H1 (cell line): Measurements from ENCODE around the gene ZNG1F. TPM values are rescaled to one million over a fixed set of nuclear protein-coding genes. Genes with fewer than 3 reads are reported as not detected.
"Not testable (repeated sequence)": the region's sequence is repeated elsewhere in the genome, so short reads cannot be mapped to it uniquely, and the experiment has no call there.

Experiments
- CTCF ChIA-PET: fragments of 300-600 bp; sonication (Branson Sonifier 250); formaldehyde crosslinking; loops from one replicate; lab custom pipeline; 2021; ENCODE audit not compliant: partially characterized antibody; lab: Charles Lee
- POLR2A ChIA-PET: fragments of 300-600 bp; sonication (Branson Sonifier 250); formaldehyde crosslinking; loops from one replicate; lab custom pipeline; 2021; ENCODE audit warnings: inconsistent platforms; ENCODE audit not compliant: partially characterized antibody; lab: Charles Lee
- DNase-seq, 2 experiments: peaks; one replicate each; pipeline versions ENCODE4 v3.0.0 to v3.0.0-alpha.2; 2010 to 2022; ENCODE audit warnings: low spot score in 2 of 2, low read depth in 1 of 2, mixed read lengths in 1 of 2
- FAIRE-seq: peaks from 2 replicates; lab custom pipeline; 2011; peaks lifted over from hg19 to GRCh38; lab: Jason Lieb, UNC
- H2AFZ ChIP-seq: 2 replicates; pipeline ENCODE4 v1.8.1; 2012; ENCODE audit warnings: low read length, inconsistent platforms
- H2AK5ac ChIP-seq: 2 replicates; pipeline ENCODE4 v1.6.1; 2013; ENCODE audit warnings: low read depth, low read length
- H2BK120ac ChIP-seq: replicated peaks from 2 replicates; pipeline ENCODE3; 2013; ENCODE audit warnings: low read depth, low read length, inconsistent platforms
- H2BK12ac ChIP-seq: 2 replicates; pipeline ENCODE4 v1.6.1; 2013; ENCODE audit warnings: low read depth, low read length
- H2BK15ac ChIP-seq: 2 replicates; pipeline ENCODE4 v1.6.1; 2013; ENCODE audit warnings: low read length
- H2BK20ac ChIP-seq: 2 replicates; pipeline ENCODE4 v1.6.1; 2013; ENCODE audit warnings: low read length
- H2BK5ac ChIP-seq: 2 replicates; pipeline ENCODE4 v1.6.1; 2013; ENCODE audit warnings: low read depth, low read length
- H3K14ac ChIP-seq: 2 replicates; pipeline ENCODE4 v1.6.1; 2013; ENCODE audit warnings: inconsistent platforms; ENCODE audit not compliant: insufficient read length
- H3K18ac ChIP-seq: 2 replicates; pipeline ENCODE4 v1.6.1; 2013; ENCODE audit warnings: low read length; ENCODE audit errors: extremely low read depth
- H3K23ac ChIP-seq: 2 replicates; pipeline ENCODE4 v1.6.1; 2013; ENCODE audit warnings: inconsistent platforms; ENCODE audit not compliant: insufficient read length
- H3K23me2 ChIP-seq: 2 replicates; pipeline ENCODE4 v1.6.1; 2013; ENCODE audit warnings: low read depth, low read length
- H3K27ac ChIP-seq: 2 replicates; pipeline ENCODE4 v1.6.1; 2011; ENCODE audit warnings: low read depth, low read length, inconsistent platforms
- H3K27me3 ChIP-seq, 4 experiments: replicated peaks in 1 of 4; 1 replicate in 1 of 4; 2 replicates in 3 of 4; pipeline versions ENCODE4 v1.6.1 to v1.8.1; 2011 to 2013; ENCODE audit warnings: low read length in 3 of 4, mild to moderate bottlenecking in 3 of 4, inconsistent platforms in 2 of 4, mixed read lengths in 2 of 4, moderate library complexity in 1 of 4; ENCODE audit not compliant: control insufficient read depth in 3 of 4, insufficient read depth in 3 of 4; ENCODE audit errors: extremely low read depth in 1 of 4
- H3K36me3 ChIP-seq, 4 experiments: 2 replicates each; pipeline versions ENCODE4 v1.6.1 to v1.8.1; 2011 to 2013; ENCODE audit warnings: mild to moderate bottlenecking in 4 of 4, low read length in 3 of 4, moderate library complexity in 2 of 4, control low read depth in 1 of 4, inconsistent platforms in 1 of 4; ENCODE audit not compliant: insufficient read depth in 4 of 4, control insufficient read depth in 2 of 4
- H3K4ac ChIP-seq: replicated peaks from 2 replicates; pipeline ENCODE3; 2013; ENCODE audit warnings: low read length, low read depth, mixed read lengths, inconsistent platforms; ENCODE audit not compliant: insufficient read length
- H3K4me1 ChIP-seq, 4 experiments: replicated peaks in 1 of 4; 1 replicate in 1 of 4; 2 replicates in 3 of 4; pipeline versions ENCODE4 v1.6.1 to v1.8.1; 2011 to 2013; ENCODE audit warnings: low read length in 3 of 4, inconsistent platforms in 2 of 4, mixed read lengths in 1 of 4; ENCODE audit not compliant: insufficient read depth in 4 of 4, control insufficient read depth in 3 of 4
- H3K4me2 ChIP-seq, 2 experiments: 2 replicates each; pipeline versions ENCODE4 v1.6.1 to v1.8.1; 2011 to 2013; ENCODE audit warnings: low read depth in 2 of 2, low read length in 2 of 2, control low read depth in 1 of 2, inconsistent platforms in 1 of 2, mild to moderate bottlenecking in 1 of 2; ENCODE audit not compliant: insufficient read depth in 1 of 2
- H3K4me3 ChIP-seq, 4 experiments: fragments of 200-600, 300-600 bp in 1 of 4; sonication (generic), shearing (Covaris generic), sonication (Bioruptor Twin) in 1 of 4; 2 replicates each; pipeline versions ENCODE4 v1.5.1 to v1.8.1; 2011 to 2016; ENCODE audit warnings: low read length in 4 of 4, low read depth in 3 of 4, control low read depth in 2 of 4, inconsistent platforms in 2 of 4, mild to moderate bottlenecking in 2 of 4, mixed read lengths in 1 of 4, moderate library complexity in 1 of 4; ENCODE audit not compliant: insufficient read depth in 2 of 4; ENCODE audit errors: extremely low read depth in 1 of 4
- H3K56ac ChIP-seq: replicated peaks from 2 replicates; pipeline ENCODE3; 2013; ENCODE audit warnings: low read depth, mild to moderate bottlenecking, mixed read lengths, low read length, inconsistent platforms; ENCODE audit not compliant: insufficient read length
- H3K79me1 ChIP-seq: 2 replicates; pipeline ENCODE4 v1.6.1; 2013; ENCODE audit warnings: low read depth, low read length, control low read depth
- H3K79me2 ChIP-seq, 2 experiments: 2 replicates each; pipeline versions ENCODE4 v1.6.1 to v1.8.1; 2012 to 2013; ENCODE audit warnings: low read length in 2 of 2, mild to moderate bottlenecking in 2 of 2, inconsistent platforms in 1 of 2; ENCODE audit not compliant: insufficient read depth in 2 of 2, control insufficient read depth in 1 of 2
- H3K9ac ChIP-seq, 4 experiments: replicated peaks in 1 of 4; 1 replicate in 1 of 4; 2 replicates in 3 of 4; pipeline versions ENCODE4 v1.6.1 to v1.8.1; 2011 to 2013; ENCODE audit warnings: low read depth in 3 of 4, low read length in 3 of 4, control low read depth in 2 of 4, mild to moderate bottlenecking in 2 of 4, moderate library complexity in 2 of 4, inconsistent platforms in 1 of 4; ENCODE audit errors: extremely low read depth in 1 of 4
- H3K9me3 ChIP-seq, 2 experiments: 2 replicates each; pipeline versions ENCODE4 v1.6.1 to v1.8.1; 2012 to 2013; ENCODE audit warnings: mild to moderate bottlenecking in 2 of 2, moderate library complexity in 2 of 2, control low read depth in 1 of 2, inconsistent platforms in 1 of 2, low read depth in 1 of 2, low read length in 1 of 2, mixed read lengths in 1 of 2; ENCODE audit not compliant: insufficient read depth in 2 of 2
- H4K20me1 ChIP-seq, 2 experiments: replicated peaks in 1 of 2; 2 replicates each; pipeline versions ENCODE3 to v1.8.1; 2011 to 2013; ENCODE audit warnings: inconsistent platforms in 2 of 2, low read length in 2 of 2, mild to moderate bottlenecking in 1 of 2; ENCODE audit not compliant: insufficient read depth in 2 of 2, control insufficient read depth in 1 of 2
- H4K5ac ChIP-seq: 2 replicates; pipeline ENCODE4 v1.6.1; 2013; ENCODE audit warnings: low read length, low read depth, mixed read lengths, inconsistent platforms; ENCODE audit not compliant: insufficient read length
- H4K8ac ChIP-seq: 2 replicates; pipeline ENCODE4 v1.8.0; 2013; ENCODE audit warnings: mild to moderate bottlenecking, moderate library complexity, low read length, inconsistent platforms; ENCODE audit not compliant: insufficient read depth; ENCODE audit errors: extremely low read depth
- H4K91ac ChIP-seq: replicated peaks from 2 replicates; pipeline ENCODE3; 2013; ENCODE audit warnings: low read length, mixed read lengths, inconsistent platforms; ENCODE audit not compliant: insufficient read length
- WGBS, 2 experiments: shearing (Covaris generic) in 1 of 2; methylation state at CpG; one replicate each; pipeline versions ENCODE4 v1.1.6 to v1.1.7; 2013 to 2015; ENCODE audit warnings: low lambda C conversion rate in 2 of 2, mixed read lengths in 2 of 2, inconsistent platforms in 1 of 2, low coverage in 1 of 2, missing lambda C conversion rate in 1 of 2; ENCODE audit not compliant: insufficient replicate concordance in 2 of 2, insufficient coverage in 1 of 2, insufficient read length in 1 of 2; ENCODE audit errors: extremely low coverage in 1 of 2, missing lambda C conversion rate in 1 of 2; 5-methylcytosine and 5-hydroxymethylcytosine counted together
- polyA plus RNA-seq, 7 experiments: library from polyadenylated mRNA; depleted of rRNA in 3 of 7; stranded (reverse) in 5 of 7; unstranded in 2 of 7; fragments of >200 nt in 5 of 7; fragments of 200-250 nt in 2 of 7; gene quantifications; 1 replicate in 5 of 7; 2 replicates in 1 of 7; 4 replicates in 1 of 7; pipeline versions ENCODE4 v1.2.1 to v1.2.3, GENCODE V29; 2011 to 2013; ENCODE audit warnings: missing spikeins in 2 of 7, mixed read lengths in 2 of 7
- total RNA-seq: library from RNA; stranded (reverse); fragmentation: NEBNext Ultra II Directional; extraction: Animal tissue kit (Norgen Biotek cat#: 25700); gene quantifications from 2 replicates; pipeline ENCODE4 v1.2.1, GENCODE V29; 2021

ZNG1F gene
- total and polyA plus RNA-seq, 2 of the 8 experiments (the other 6 are each of a cell fraction or from before 2014, with no cell fraction given): 4.3 to 4.8 TPM

GRCh38 chr9:41095060-41095459, 94.1 kb downstream of the ZNG1F start:
- CTCF ChIA-PET, H4K8ac ChIP-seq, H3K79me2 ChIP-seq, H4K20me1 ChIP-seq, H2BK12ac ChIP-seq, H2AFZ ChIP-seq, H4K5ac ChIP-seq, H3K9me3 ChIP-seq, H3K18ac ChIP-seq, H2BK15ac ChIP-seq, H3K36me3 ChIP-seq, H3K23ac ChIP-seq, H3K4me2 ChIP-seq, FAIRE-seq, H3K27ac ChIP-seq, H3K14ac ChIP-seq, H2AK5ac ChIP-seq, H3K79me1 ChIP-seq, H2BK5ac ChIP-seq, H3K4me1 ChIP-seq, H3K4ac ChIP-seq, H2BK120ac ChIP-seq, H3K56ac ChIP-seq, H2BK20ac ChIP-seq, H4K91ac ChIP-seq, H3K27me3 ChIP-seq, H3K23me2 ChIP-seq, POLR2A ChIA-PET, H3K4me3 ChIP-seq, DNase-seq, H3K9ac ChIP-seq: not testable (repeated sequence)
- 89% methylated on average over 1 of the region's 2 CpGs; no CpG with 5 or more reads in 1 of the 2 experiments for WGBS, 2 experiments

- 89% methylated on average over 3 of the region's 9 CpGs; no CpG with 5 or more reads in 1 of the 2 experiments for WGBS, 2 experiments
- FAIRE-seq, H3K27me3 ChIP-seq, H2BK15ac ChIP-seq, H2BK12ac ChIP-seq, POLR2A ChIA-PET, H3K4me2 ChIP-seq, H2BK120ac ChIP-seq, H3K23me2 ChIP-seq, H2AFZ ChIP-seq, H3K27ac ChIP-seq, H4K5ac ChIP-seq, H3K4ac ChIP-seq, H3K36me3 ChIP-seq, H3K56ac ChIP-seq, H3K9ac ChIP-seq, H3K14ac ChIP-seq, DNase-seq, H4K91ac ChIP-seq, H3K4me1 ChIP-seq, H2BK5ac ChIP-seq, H3K79me2 ChIP-seq, H3K79me1 ChIP-seq, H3K9me3 ChIP-seq, CTCF ChIA-PET, H3K23ac ChIP-seq, H2BK20ac ChIP-seq, H2AK5ac ChIP-seq, H4K20me1 ChIP-seq, H3K18ac ChIP-seq, H4K8ac ChIP-seq, H3K4me3 ChIP-seq: not testable (repeated sequence)
These were observed 94.9 kb downstream of the ZNG1F start for GRCh38 chr9:41094010-41094773.
